Activated T-helper 17 cell treated with anti-CD3 and anti-CD28 coated beads, Interleukin-2, amount 50 U/mL, for 72 hours (primary cell): ENCODE measurements around the gene DNLZ. TPM values are rescaled to one million over a fixed set of nuclear protein-coding genes. Genes with fewer than 3 reads are reported as not detected.

ENCODE experiments used
- ATAC-seq: fragments of 150-1000 bp; cut with Tn5 transposase; replicated peaks from 2 replicates; pipeline ENCODE4 v1.10.0; 2021; ENCODE audit warnings: mild to moderate bottlenecking, moderate library complexity
- H3K27ac Mint-ChIP-seq: one replicate; pipeline ENCODE4 v1.8.0; 2022; ENCODE audit warnings: mixed read lengths
- H3K27me3 Mint-ChIP-seq: one replicate; pipeline ENCODE4 v1.8.0; 2022; ENCODE audit warnings: mixed read lengths
- H3K36me3 Mint-ChIP-seq: one replicate; pipeline ENCODE4 v1.8.0; 2022; ENCODE audit warnings: low read depth, mild to moderate bottlenecking, mixed read lengths
- H3K4me1 Mint-ChIP-seq: one replicate; pipeline ENCODE4 v1.8.0; 2022; ENCODE audit warnings: mixed read lengths
- H3K4me3 Mint-ChIP-seq: one replicate; pipeline ENCODE4 v1.8.0; 2022; ENCODE audit warnings: mild to moderate bottlenecking, mixed read lengths
- H3K9me3 Mint-ChIP-seq: one replicate; pipeline ENCODE4 v1.8.0; 2022; ENCODE audit warnings: mixed read lengths
- total RNA-seq, 2 donors: library from RNA; stranded (reverse); gene quantifications; one replicate each; pipeline ENCODE4 v1.2.3, GENCODE V29; 2022

The DNLZ gene
- total RNA-seq, 2 donors from 2014 or later = 10.3 to 24.0 TPM

GRCh38 chr9:136389396-136389795 lies 25.9 kb upstream of the DNLZ start:
- no peak overlapping the region for H3K27ac Mint-ChIP-seq
- peaks cover 16% of the 10 kb centered on the region for H3K4me1 Mint-ChIP-seq

GRCh38 chr9:136387217-136387616 lies 23.7 kb upstream of the DNLZ start:
- Mint-ChIP-seq H3K36me3 (peaks cover 99% of the 10 kb centered on the region), H3K4me1 (peaks cover 16% of the 10 kb centered on the region), H3K27ac (no peak overlapping the region), H3K27me3 (no peaks in the 10 kb centered on the region), H3K4me3 (no peak overlapping the region), H3K9me3 (no peaks in the 10 kb centered on the region)
- no peak for ATAC-seq

More at GRCh38 chr9:136389396-136389795, 25.9 kb upstream of the DNLZ start:
- Mint-ChIP-seq H3K36me3 (peaks cover 97% of the 10 kb centered on the region), H3K9me3 (no peaks in the 10 kb centered on the region), H3K27me3 (no peaks in the 10 kb centered on the region), H3K4me3 (no peak overlapping the region)
- no peak for ATAC-seq

- Mint-ChIP-seq H3K27ac (peak overlapping the region; percentile 49), H3K9me3 (no peaks in the 10 kb centered on the region), H3K27me3 (no peaks in the 10 kb centered on the region), H3K36me3 (peaks cover 97% of the 10 kb centered on the region), H3K4me3 (peak overlapping the region; percentile 40), H3K4me1 (peaks cover 12% of the 10 kb centered on the region)
- peak; percentile 38 for ATAC-seq
These were observed 22.5 kb upstream of the DNLZ start for GRCh38 chr9:136386018-136386417.

- H3K36me3 Mint-ChIP-seq = peaks cover 91% of the 10 kb centered on the region
- peak overlapping the region; percentile 43 for H3K27ac Mint-ChIP-seq
- ATAC-seq = peak; percentile 91
- H3K4me3 Mint-ChIP-seq = peak overlapping the region; percentile 45
- no peaks in the 10 kb centered on the region for H3K27me3 Mint-ChIP-seq
- H3K9me3 Mint-ChIP-seq = no peaks in the 10 kb centered on the region
- peaks cover 12% of the 10 kb centered on the region for H3K4me1 Mint-ChIP-seq
These were observed 21.5 kb upstream of the DNLZ start for GRCh38 chr9:136385015-136385414.

GRCh38 chr9:136383436-136383835 lies 19.9 kb upstream of the DNLZ start:
- Mint-ChIP-seq H3K4me1 (peaks cover 12% of the 10 kb centered on the region), H3K27ac (no peak overlapping the region), H3K4me3 (no peak overlapping the region), H3K27me3 (no peaks in the 10 kb centered on the region), H3K36me3 (peaks cover 88% of the 10 kb centered on the region), H3K9me3 (no peaks in the 10 kb centered on the region)
- no peak for ATAC-seq

GRCh38 chr9:136381966-136382513 lies 18.5 kb upstream of the DNLZ start:
- peaks cover 74% of the 10 kb centered on the region for H3K36me3 Mint-ChIP-seq
- no peak for ATAC-seq

GRCh38 chr9:136381311-136381710 lies 17.8 kb upstream of the DNLZ start:
- H3K27ac Mint-ChIP-seq = no peak overlapping the region
- no peak for ATAC-seq
- no peaks in the 10 kb centered on the region for H3K9me3 Mint-ChIP-seq
- H3K4me3 Mint-ChIP-seq = no peak overlapping the region
- peaks cover 12% of the 10 kb centered on the region for H3K4me1 Mint-ChIP-seq
- peaks cover 67% of the 10 kb centered on the region for H3K36me3 Mint-ChIP-seq
- no peaks in the 10 kb centered on the region for H3K27me3 Mint-ChIP-seq

More at GRCh38 chr9:136381966-136382513, 18.5 kb upstream of the DNLZ start:
- H3K27ac Mint-ChIP-seq = no peak overlapping the region
- no peaks in the 10 kb centered on the region for H3K27me3 Mint-ChIP-seq
- no peak overlapping the region for H3K4me3 Mint-ChIP-seq
- no peaks in the 10 kb centered on the region for H3K9me3 Mint-ChIP-seq
- peaks cover 12% of the 10 kb centered on the region for H3K4me1 Mint-ChIP-seq

- no peaks in the 10 kb centered on the region for H3K27me3 Mint-ChIP-seq
These were observed 16.8 kb upstream of the DNLZ start for GRCh38 chr9:136380381-136380780.

GRCh38 chr9:136379891-136380290 lies 16.3 kb upstream of the DNLZ start:
- Mint-ChIP-seq H3K4me3 (no peak overlapping the region), H3K27me3 (no peaks in the 10 kb centered on the region), H3K27ac (no peak overlapping the region), H3K9me3 (no peaks in the 10 kb centered on the region), H3K36me3 (peaks cover 55% of the 10 kb centered on the region), H3K4me1 (peaks cover 3% of the 10 kb centered on the region)
- ATAC-seq = no peak

More at GRCh38 chr9:136380381-136380780, 16.8 kb upstream of the DNLZ start:
- Mint-ChIP-seq H3K27ac (no peak overlapping the region), H3K36me3 (peaks cover 57% of the 10 kb centered on the region), H3K9me3 (no peaks in the 10 kb centered on the region), H3K4me3 (no peak overlapping the region), H3K4me1 (peaks cover 7% of the 10 kb centered on the region)
- no peak for ATAC-seq

GRCh38 chr9:136379401-136379800 lies 15.9 kb upstream of the DNLZ start:
- ATAC-seq = no peak
- H3K27ac Mint-ChIP-seq = no peak overlapping the region
- H3K9me3 Mint-ChIP-seq = no peaks in the 10 kb centered on the region
- no peaks in the 10 kb centered on the region for H3K4me1 Mint-ChIP-seq
- no peaks in the 10 kb centered on the region for H3K27me3 Mint-ChIP-seq
- H3K4me3 Mint-ChIP-seq = no peak overlapping the region
- peaks cover 55% of the 10 kb centered on the region for H3K36me3 Mint-ChIP-seq

GRCh38 chr9:136379003-136379287 lies 15.4 kb upstream of the DNLZ start:
- no peak overlapping the region for H3K27ac Mint-ChIP-seq
- H3K4me1 Mint-ChIP-seq = no peaks in the 10 kb centered on the region
- no peaks in the 10 kb centered on the region for H3K27me3 Mint-ChIP-seq

GRCh38 chr9:136378170-136379002 lies 14.8 kb upstream of the DNLZ start:
- Mint-ChIP-seq H3K4me1 (no peaks in the 10 kb centered on the region), H3K36me3 (peaks cover 46% of the 10 kb centered on the region), H3K27ac (no peak overlapping the region), H3K9me3 (no peaks in the 10 kb centered on the region), H3K27me3 (no peaks in the 10 kb centered on the region), H3K4me3 (no peak overlapping the region)
- ATAC-seq = no peak

More at GRCh38 chr9:136379003-136379287, 15.4 kb upstream of the DNLZ start:
- ATAC-seq = no peak
- H3K4me3 Mint-ChIP-seq = no peak overlapping the region
- no peaks in the 10 kb centered on the region for H3K9me3 Mint-ChIP-seq
- H3K36me3 Mint-ChIP-seq = peaks cover 52% of the 10 kb centered on the region

- H3K36me3 Mint-ChIP-seq = peaks cover 39% of the 10 kb centered on the region
- no peaks in the 10 kb centered on the region for H3K9me3 Mint-ChIP-seq
- H3K4me3 Mint-ChIP-seq = no peak overlapping the region
- ATAC-seq = no peak
- H3K27ac Mint-ChIP-seq = no peak overlapping the region
- no peaks in the 10 kb centered on the region for H3K4me1 Mint-ChIP-seq
- H3K27me3 Mint-ChIP-seq = no peaks in the 10 kb centered on the region
These were observed 14.0 kb upstream of the DNLZ start for GRCh38 chr9:136377341-136378169.

GRCh38 chr9:136376457-136376856 lies 12.9 kb upstream of the DNLZ start:
- Mint-ChIP-seq H3K4me1 (no peaks in the 10 kb centered on the region), H3K36me3 (peaks cover 29% of the 10 kb centered on the region), H3K9me3 (no peaks in the 10 kb centered on the region), H3K4me3 (no peak overlapping the region), H3K27me3 (no peaks in the 10 kb centered on the region), H3K27ac (no peak overlapping the region)
- ATAC-seq = no peak
